HL-60 (cell line): ENCODE measurements around the gene SMURF1.

ENCODE experiments used
- DNase-seq, 2 experiments: peaks; one replicate each; pipeline ENCODE4 v3.0.0-alpha.2; 2010 to 2020; ENCODE audit warnings: low read depth in 1 of 2, low spot score in 1 of 2
- H3K27ac ChIP-seq: fragments of 250-450 bp; sonication (Bioruptor Pico); replicated peaks from 2 replicates; pipeline ENCODE4 v1.5.1; 2020; ENCODE audit warnings: mild to moderate bottlenecking, moderate library complexity
- H3K27me3 ChIP-seq: fragments of 250-450 bp; sonication (Bioruptor Pico); 2 replicates; pipeline ENCODE4 v1.5.1; 2021; ENCODE audit warnings: mild to moderate bottlenecking, moderate library complexity; ENCODE audit not compliant: insufficient read depth, poor library complexity, severe bottlenecking
- H3K4me3 ChIP-seq: replicated peaks from 2 replicates; pipeline ENCODE4 v1.5.1; 2011; ENCODE audit warnings: mild to moderate bottlenecking, control low read depth, low read length; ENCODE audit not compliant: insufficient read depth
- CTCF ChIP-seq: IDR thresholded peaks from one replicate; pipeline ENCODE4 v1.5.1; 2011; ENCODE audit warnings: low read length, control low read depth, inconsistent platforms; ENCODE audit not compliant: insufficient read depth
- GABPA ChIP-seq: IDR thresholded peaks from 2 replicates; pipeline ENCODE4 v1.6.1; 2012; ENCODE audit warnings: low read depth
- POLR2AphosphoS5 ChIP-seq: IDR thresholded peaks from 2 replicates; pipeline ENCODE4 v1.6.1; 2012; ENCODE audit warnings: low read depth
- REST ChIP-seq: IDR thresholded peaks from 2 replicates; pipeline ENCODE4 v1.6.1; 2012; ENCODE audit warnings: low read depth; ENCODE audit not compliant: insufficient replicate concordance
- SPI1 ChIP-seq: IDR thresholded peaks from 2 replicates; pipeline ENCODE4 v1.6.1; 2012; ENCODE audit warnings: low read depth, mild to moderate bottlenecking, borderline replicate concordance

The SMURF1 gene

GRCh38 chr7:99177165-99177564 lies 33.3 kb upstream of the SMURF1 start:
- no peak for DNase-seq
- H3K27ac ChIP-seq, result no peak overlapping the region
- no peak overlapping the region for H3K4me3 ChIP-seq
- H3K27me3 ChIP-seq, result no peaks in the 10 kb centered on the region
- TF ChIP-seq GABPA, result no peak
- no peak for TF ChIP-seq REST
- TF ChIP-seq CTCF, result no peak
- no peak for TF ChIP-seq POLR2AphosphoS5

GRCh38 chr7:99173787-99174186 lies 29.9 kb upstream of the SMURF1 start:
- H3K4me3 ChIP-seq, result no peak overlapping the region
- no peak overlapping the region for H3K27ac ChIP-seq
- no peak for TF ChIP-seq GABPA
- no peak for TF ChIP-seq SPI1
- TF ChIP-seq CTCF, result no peak
- no peak for TF ChIP-seq POLR2AphosphoS5
- no peak for TF ChIP-seq REST
- DNase-seq, result no peak
- no peaks in the 10 kb centered on the region for H3K27me3 ChIP-seq

GRCh38 chr7:99171731-99172130 lies 27.8 kb upstream of the SMURF1 start:
- Histone ChIP-seq H3K27ac (no peak overlapping the region), H3K27me3 (no peaks in the 10 kb centered on the region), H3K4me3 (no peak overlapping the region)
- TF ChIP-seq POLR2AphosphoS5, result no peak
- no peak for TF ChIP-seq GABPA
- no peak for TF ChIP-seq SPI1
- no peak for TF ChIP-seq REST
- no peak for TF ChIP-seq CTCF
- no peak for DNase-seq
